Measurements from ENCODE around the gene GNB1L.
"Not testable (repeated sequence)": the region's sequence is repeated elsewhere in the genome, so short reads cannot be mapped to it uniquely, and the experiment has no call there.

Gene GNB1L

DNA sequence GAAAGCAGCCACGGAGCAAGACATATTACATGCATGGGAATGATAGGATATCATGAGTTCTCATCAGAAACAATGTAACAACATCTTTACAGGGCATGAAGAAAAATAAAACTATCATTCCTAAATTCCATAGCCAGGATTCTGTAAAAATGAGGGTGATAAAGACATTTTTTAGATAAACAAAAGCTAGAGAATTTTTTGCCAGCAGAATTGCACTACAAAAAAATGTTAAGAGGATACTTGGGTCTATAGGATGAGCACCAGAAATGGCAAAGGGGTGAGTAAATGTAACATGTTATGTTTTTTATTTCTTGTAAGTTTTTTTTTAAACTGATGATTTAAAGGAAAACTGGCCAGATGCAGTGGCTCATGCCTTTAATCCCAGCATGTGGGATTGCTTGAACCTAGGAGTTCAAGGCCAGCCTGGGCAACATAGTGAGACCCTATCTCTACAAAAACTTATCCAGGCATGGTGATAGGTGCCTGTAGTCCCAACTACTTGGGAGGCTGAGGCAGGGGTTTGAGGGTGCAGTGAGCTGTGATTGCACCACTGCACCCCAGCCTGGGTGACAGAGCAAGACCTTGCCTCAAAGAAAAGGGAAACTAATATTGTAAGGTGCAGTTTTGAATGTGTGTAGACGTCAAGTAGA is 60.9 kb downstream of the GNB1L start:
- no peak for DNase-seq (ENCODE audit: low spot score)

DNA sequence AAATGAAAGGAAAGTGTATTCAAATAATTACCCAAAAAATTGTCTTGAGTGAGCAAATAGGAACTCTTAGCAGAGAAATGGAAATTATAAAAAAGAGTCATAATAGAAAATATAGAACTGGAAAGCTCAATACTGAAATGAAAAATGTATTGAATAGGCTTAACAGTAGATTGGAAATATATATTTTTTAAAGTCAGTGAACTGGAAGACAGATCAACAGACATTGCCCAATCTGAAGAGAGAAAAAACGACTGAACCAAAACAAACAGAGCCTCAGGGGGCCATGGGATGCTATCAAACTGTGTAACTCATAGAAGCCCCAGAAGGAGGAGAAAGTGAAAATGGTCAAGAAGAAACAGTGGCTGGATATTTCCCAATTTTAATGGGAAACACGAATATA is 61.5 kb downstream of the GNB1L start:
- DNase-seq (ENCODE audit: low spot score) = no peak

DNA sequence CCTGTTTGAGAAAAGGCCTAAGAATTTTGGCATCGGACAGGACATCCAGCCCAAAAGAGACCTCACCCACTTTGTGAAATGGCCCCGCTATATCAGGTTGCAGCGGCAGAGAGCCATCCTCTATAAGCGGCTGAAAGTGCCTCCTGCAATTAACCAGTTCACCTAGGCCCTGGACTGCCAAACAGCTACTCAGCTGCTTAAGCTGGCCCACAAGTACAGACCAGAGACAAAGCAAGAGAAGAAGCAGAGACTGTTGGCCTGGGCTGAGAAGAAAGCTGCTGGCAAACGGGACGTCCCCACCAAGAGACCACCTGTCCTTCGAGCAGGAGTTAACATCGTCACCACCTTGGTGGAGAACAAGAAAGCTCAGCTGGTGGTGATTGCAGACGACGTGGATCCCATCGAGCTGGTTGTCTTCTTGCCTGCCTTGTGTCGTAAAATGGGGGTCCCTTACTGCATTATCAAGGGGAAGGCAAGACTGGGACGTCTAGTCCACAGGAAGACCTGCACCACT is 62.2 kb downstream of the GNB1L start:
- not testable (repeated sequence) for DNase-seq (ENCODE audit: low spot score)

DNA sequence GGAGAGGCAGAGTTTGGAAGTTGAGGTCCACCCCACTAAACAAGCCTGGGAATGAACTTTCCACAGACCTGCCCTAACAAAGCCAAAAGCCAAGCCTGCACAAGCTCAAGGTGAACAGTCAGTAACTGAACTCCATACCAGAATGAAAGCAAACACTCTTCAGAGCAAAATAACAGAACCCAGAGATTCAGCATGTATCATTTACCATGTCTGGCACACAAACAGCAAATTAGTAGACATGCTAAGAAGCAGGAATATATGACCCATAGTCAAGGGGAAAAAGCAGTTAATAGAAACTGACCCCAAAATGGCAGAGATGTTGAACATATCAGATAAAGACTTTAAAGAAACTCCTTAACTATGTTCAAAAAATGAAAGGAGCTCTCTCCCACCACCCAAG is 62.8 kb downstream of the GNB1L start:
- DNase-seq (ENCODE audit: low spot score) = no peak

DNA sequence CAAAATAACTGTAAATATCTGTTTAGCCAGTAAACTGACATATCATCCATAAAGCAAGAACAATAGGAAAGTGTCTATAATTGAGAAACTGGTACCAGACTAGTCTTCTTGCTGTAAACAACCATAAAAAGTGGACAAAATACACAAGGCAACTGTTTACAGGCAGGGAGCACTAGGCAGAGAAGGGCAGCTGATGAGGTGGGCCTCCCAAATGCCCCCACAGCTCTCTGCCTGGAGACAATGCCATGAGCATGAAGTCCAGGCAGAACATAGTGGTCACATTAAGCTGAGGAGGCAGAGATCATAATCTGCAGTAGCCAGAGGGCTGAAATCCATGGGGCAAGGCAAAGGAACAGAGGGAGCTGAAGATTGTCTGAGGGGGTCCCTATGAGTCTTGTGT is 63.4 kb downstream of the GNB1L start:
- DNase-seq (ENCODE audit: low spot score) = no peak

DNA sequence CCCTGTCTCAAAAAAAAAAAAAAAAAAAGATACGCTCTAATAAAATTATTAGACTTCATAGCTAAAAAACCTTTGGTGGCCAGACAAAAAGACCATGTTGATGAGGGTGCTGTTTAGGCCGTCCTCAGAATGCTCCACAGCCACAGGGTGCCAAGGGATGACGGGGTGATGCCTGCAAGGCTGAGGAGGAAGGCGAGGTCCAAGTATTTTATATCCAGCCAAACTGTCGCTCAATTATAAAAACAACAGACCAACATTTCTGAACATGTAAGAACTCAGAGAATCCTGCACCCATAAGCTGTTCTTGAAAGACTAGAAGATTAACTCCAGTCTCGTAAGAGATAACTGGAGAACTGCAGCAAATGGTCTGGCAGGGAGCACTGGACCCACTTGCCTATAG is 64.8 kb downstream of the GNB1L start:
- DNase-seq (ENCODE audit: low spot score) = no peak

DNA sequence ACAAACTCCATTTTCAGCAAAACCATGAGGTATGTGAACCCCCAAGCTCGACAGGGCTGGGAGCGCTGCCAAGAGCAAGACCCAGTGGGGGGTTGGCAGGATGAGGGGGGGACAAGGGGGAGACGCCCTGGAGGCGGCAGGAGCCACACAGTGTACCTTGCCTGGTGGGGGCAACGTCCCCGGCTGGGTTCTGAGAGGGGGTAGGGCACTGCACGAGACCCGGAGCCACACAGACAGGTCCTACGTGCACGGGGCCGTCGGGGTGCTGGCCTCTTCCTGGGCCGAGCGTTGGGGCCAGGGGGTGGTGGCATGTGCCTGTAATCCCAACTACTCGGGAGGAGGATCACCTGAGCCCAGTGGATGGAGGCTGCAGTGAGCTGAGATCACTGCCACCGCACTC is 65.3 kb downstream of the GNB1L start:
- DNase-seq (ENCODE audit: low spot score) = no peak

DNA sequence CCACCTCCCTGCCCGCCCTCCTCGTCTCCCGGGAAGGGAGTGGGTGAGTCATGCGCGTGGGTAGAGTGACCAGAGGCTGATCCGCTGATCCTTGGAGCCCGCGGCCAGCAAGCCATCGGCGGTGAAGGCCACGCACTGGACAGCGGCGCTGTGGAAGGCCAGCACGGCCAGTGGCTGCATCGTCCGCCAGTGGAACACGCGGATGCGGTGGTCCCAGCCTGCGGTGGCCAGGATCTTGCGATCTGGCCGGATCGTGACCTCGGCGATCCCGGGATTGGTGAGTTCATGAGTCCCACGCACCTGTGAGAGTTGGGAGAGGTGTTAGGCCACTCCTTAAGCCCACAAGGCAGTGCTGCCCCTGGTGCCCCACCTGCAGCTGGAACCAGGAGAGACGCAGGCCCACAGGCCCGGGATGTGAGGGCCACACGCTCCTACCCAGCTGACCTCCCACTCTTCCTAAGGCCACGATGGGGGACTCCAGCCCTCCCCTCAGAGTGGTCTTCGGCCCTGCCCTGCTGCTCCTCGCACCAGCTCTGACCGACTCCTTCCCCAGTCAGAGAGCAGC is 65.9 kb downstream of the GNB1L start:
- DNase-seq (ENCODE audit: low spot score) = no peak

DNA sequence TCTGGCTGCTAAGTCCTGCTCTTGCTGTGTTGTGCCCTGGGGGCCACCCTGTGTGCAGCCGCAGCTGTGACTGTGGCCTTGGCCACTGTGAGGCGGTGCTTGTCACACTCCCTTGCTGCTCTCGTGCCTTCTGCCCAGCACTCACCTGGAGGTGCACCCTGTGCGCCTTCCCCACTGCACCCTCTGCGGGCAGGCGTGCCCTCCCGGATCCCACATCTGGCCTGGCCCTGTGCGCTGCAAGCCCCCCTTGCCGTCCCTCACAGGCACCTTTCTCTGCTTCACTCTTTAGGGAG is 66.9 kb downstream of the GNB1L start:
- no peak for DNase-seq (ENCODE audit: low spot score)

DNA sequence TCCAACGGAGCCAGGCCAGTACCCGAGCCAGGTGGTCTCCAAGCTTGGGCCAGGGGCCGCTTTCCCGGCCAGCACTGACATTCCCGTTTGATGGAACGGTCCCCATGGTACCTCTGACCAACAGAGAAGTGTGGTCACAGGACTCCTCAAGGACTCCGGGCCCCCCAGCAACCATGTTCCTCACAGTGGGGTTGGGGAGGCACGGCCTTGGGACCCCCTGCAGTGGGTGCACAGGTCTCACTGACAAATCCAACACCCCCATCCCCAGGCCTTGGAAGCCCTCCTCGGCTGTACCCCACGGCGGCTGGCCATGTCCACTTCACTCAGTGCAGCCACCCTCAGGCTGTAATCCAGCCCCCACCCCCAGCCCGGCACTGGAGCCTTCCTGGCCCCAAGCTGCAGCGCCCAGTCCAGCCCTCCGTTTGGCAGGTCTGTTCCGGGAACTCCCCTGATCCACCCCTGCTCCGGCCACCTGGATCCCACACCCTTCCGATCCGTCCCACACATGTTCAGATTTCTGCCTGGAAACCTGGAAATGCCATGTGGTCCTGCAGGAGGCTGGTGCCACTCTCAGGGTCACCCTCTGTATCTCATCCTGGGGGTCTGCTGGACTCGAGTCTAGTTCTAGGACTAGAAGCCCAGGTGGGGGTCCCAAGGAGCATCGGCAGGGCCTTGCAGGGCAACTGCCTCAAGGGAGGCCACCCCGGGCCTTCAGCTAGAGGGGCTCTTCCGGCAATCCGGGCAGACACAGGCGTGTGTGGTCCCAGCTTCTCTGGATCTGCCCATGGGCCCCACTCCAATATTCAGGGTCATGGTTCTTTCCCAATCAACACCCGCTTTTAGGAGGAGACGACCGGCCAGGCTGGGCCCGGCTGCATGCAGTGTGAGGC is 67.5 kb downstream of the GNB1L start:
- no peak for DNase-seq (ENCODE audit: low spot score)

DNA sequence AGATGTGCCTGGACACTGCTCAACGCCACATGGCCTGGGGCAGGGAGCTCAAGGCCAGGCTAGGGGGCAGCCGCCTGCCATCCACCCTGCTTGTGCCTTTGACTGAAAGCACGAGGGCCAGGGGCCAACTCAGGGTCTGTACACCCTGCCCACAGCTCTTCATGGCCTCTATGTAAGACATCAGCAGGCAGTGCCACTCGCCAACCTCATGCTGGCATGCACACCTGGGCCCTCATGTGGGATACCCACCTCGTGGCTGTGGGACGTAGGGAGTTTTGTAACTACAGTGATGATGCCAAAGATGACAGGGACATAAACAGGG is 68.4 kb downstream of the GNB1L start:
- DNase-seq (ENCODE audit: low spot score) = no peak

DNA sequence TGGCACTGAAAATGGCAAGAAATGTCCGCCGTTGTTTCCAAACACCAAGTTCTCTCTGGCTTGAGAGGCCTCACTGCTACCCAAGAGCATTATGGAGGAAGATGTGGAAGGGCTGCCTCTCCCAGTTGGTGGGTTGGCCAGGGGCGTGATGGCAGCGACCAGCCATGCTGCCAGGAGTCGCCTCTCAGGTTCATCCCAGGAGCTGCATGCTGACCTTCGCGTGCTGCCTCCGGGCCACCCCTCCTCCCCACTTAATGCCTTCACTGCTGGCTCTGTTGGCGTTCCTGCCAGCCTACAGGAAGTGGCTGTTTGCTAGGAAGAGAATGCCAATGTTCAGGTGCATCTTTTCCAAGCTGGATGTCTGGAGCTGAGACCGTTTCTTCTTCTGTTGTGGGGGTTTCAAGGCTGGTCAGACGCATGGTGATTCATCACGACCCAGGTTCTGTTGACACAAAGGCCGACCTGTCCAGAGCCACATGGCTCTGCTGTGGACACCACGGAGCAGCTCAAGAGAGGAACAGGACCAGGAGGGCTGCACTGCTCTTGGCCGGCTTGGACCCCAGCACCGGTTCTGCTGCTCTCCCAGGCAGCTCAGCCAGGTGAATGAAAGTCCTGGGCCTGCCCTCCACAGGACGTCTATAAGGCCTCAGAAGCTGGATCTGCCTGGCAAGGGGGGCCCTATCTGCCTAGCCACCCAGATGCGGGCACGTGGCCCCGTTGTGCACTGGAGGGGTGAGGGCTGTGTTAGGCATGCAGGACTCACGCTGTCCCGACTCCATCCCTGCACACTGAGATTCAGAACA is 69.0 kb downstream of the GNB1L start:
- no peak for DNase-seq (ENCODE audit: low spot score)

DNA sequence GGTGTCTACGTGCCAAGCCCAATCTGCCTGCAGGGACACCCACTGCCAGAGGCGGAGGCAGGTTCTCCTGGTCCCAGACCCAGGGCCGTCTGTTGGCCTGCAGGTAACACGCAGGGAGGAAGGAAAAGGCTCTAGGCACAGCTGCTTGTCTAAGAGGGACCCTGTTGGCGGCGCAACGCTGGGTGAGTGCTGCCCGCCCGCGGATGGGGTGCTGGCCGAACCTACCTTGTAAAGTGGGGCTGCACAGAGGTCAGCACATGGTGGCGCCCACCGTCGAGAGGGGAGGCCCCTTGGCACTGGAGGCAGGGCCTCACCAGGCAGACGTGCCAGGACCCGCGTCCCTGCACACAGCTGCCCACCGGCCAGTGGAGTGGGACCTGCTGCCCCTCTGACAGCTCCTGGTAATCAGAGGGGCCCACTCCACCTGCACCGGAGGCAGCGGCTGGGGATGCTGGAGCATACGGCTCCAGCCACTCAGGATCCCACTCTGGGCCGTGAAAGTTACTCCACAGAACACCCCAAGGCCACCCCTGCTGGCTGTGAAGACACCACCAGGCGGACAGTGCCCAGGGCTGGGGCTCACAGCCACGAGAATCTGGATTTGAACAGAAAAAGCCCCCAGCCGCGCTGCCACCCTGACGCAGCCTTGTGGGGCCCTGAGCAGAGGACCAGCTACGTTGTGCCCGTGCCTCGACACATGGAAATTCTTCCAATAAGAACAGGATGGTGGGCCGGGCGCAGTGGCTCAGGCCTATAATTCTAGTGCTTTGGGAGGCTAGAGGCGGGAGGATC is 70.1 kb downstream of the GNB1L start:
- no peak for DNase-seq (ENCODE audit: low spot score)

DNA sequence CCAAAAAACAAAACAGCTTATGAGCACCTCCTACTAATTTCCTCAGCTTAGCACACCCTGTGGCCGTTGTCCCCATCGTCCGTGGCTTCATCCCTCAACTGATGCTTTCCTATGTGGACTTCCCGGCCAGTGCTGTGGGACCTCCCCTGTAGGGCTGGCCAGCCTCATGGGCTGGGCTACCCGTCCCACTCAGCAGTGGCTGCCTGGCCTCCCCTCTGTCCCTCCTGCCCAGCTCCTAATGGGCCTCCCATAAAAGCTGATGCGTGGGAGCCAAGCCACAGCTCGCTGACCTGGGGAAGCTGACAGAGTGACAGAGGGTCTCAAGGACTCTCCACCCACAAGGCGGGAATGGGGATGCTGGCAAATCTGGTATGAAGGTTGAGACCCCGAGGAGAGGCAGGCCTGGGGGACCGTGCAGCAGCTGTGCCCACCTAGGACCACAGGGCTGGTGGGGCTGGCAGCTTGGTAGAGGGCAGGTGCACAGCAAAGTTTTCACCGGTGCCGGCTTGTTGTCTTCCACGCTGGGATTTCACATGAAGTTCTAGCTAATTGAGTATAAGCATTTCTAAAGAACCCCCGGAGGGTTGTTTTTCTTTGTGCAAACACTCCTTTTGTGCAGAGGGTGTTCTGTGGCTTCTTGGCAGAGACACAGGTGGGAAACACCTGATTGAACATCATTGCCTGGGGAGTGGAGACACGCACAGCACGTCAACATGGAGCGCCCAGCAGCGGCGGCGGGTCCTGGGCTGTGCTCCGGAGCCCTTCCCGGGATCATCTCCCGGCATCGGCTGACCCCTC is 70.9 kb downstream of the GNB1L start:
- no peak for DNase-seq (ENCODE audit: low spot score)

DNA sequence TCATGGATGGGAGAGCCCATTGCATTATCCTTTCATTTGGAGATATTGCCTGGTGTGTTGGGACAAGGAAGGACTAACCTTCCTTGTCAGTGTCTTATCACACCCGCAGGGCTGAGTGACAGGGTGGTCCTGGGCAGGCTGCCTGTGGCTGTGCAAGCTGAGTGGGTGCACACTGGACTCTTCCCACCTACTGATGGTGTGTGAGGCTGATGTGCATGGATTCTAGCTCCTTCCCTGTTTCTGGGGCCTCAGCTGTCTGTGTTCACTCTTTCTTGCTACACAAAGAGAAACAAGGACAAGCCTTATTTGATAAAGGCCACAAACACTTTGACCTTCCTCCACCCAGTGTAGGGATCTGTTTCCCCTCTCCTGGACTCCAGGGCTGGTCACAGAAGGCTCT is 72.1 kb downstream of the GNB1L start:
- DNase-seq (ENCODE audit: low spot score) = no peak

DNA sequence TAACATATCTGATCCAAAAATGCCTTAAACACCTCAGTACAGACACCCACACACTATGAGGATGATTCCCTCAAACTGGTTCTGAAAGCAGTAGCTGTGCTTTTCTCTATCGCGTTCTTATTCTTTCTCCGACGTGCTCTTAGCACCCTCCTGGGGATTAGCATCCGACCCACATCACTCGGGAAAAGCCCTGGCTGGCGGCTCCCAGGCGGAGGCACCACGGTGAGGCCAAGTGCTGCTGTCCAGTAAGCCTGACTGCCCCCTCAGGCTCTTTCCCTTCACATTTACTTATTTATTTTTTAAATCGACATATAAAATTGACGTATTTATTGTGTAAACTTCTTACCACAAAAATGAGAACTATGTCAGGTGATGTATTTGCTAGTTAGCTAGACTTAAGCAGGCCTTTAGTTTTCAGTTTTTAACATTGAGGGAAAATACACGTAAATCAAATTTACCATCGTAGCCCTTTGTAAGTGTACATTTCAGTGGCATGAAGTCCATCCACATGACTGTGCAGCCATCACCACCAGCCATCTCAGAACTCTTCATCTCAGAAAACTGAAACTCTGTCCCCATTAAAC is 74.9 kb downstream of the GNB1L start:
- DNase-seq (ENCODE audit: low spot score) = no peak

DNA sequence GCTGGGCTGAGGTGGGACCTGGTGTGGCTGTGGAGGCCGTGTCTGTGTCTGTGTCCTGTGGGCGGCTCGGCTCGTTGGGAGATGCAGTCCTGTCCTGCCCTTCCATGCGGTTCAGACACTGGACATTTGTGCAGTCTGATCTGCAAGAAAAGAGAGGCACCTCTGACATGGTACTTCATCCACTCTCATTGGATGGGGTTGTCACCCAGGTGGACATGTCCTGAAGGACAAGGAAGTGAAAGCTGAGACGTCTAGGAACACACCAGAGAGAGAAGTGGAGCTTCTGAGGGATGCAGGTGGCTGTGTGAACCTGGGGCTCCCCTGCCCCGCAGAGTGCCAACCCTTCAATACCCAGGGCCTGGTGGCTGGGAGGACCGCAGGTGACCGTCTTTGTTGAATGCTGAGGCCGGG is 75.7 kb downstream of the GNB1L start:
- no peak for DNase-seq (ENCODE audit: low spot score)

DNA sequence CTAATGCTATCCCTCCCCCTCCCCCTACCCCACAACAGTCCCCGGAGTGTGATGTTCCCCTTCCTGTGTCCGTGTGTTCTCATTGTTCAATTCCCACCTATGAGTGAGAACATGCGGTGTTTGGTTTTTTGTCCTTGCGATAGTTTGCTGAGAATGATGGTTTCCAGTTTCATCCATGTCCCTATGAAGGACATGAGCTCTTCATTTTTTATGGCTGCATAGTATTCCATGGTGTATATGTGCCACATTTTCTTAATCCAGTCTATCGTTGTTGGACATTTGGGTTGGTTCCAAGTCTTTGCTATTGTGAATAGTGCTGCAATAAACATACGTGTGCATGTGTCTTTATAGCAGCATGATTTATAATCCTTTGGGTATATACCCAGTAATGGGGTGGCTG is 77.5 kb downstream of the GNB1L start:
- DNase-seq (ENCODE audit: low spot score) = not testable (repeated sequence)

DNA sequence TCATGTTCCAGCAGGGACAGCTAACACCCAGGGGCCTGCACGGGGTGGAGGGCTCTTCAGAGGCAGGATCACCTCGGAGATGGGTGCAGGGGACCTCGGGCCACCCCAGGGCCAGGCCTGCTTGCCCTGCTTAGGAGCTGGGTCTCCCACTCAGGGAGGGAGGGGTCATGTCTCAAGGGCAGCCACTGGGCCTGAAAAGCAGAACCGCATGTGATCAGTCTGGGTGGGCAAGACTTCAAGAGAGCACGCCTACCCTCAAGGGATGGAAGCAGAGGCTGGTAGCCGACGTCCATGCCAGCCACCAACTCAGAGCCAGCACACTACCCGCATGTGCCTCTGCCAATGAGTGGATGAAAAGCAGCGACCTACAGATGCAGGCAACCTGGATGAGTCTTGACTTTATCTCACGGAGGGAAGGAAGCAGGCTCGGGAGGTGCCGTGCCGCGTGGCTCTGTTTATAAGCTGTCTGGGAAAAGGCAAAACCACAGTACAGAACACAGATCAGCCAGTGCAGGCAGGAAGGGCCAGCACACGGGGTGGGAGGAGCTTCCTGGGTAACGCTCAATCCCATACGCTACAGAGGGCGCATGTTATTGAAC is 78.1 kb downstream of the GNB1L start:
- no peak for DNase-seq (ENCODE audit: low spot score)

Measured in CD4-positive, alpha-beta T cell treated with Interleukin-15 for 4 hours (primary cell).